PFSK-1 (cell line): Measurements from ENCODE around the gene PGM3.

Experiments used
- FOXP2 ChIP-seq: optimal IDR thresholded peaks from 2 replicates; pipeline ENCODE3; 2011; ENCODE audit warnings: borderline replicate concordance, control low read depth, inconsistent platforms; ENCODE audit not compliant: insufficient read depth; ENCODE audit errors: extremely low read length, extremely low read depth
- POLR2AphosphoS5 ChIP-seq: IDR thresholded peaks from 2 replicates; pipeline ENCODE4 v1.6.1; 2012; ENCODE audit warnings: low read depth, mild to moderate bottlenecking, control low read depth, low read length, moderate library complexity
- REST ChIP-seq, 2 experiments: IDR thresholded peaks; 2 replicates each; pipeline versions ENCODE4 v1.6.1 to v1.8.0; 2011 to 2012; ENCODE audit warnings: low read depth in 2 of 2, low read length in 2 of 2, control low read depth in 1 of 2, inconsistent platforms in 1 of 2, mild to moderate bottlenecking in 1 of 2, moderate library complexity in 1 of 2; ENCODE audit not compliant: insufficient read depth in 1 of 2
- SIN3A ChIP-seq: IDR thresholded peaks from 2 replicates; pipeline ENCODE4 v1.6.1; 2012; ENCODE audit warnings: mild to moderate bottlenecking, low read length, moderate library complexity, borderline replicate concordance; ENCODE audit not compliant: insufficient read depth
- TAF1 ChIP-seq: IDR thresholded peaks from 2 replicates; pipeline ENCODE4 v1.6.1; 2012; ENCODE audit warnings: low read length, control low read depth, borderline replicate concordance; ENCODE audit not compliant: insufficient read depth

The PGM3 gene

GRCh38 chr6:83221276-83221675 is 28.2 kb upstream of the PGM3 start:
- no peak for TF ChIP-seq TAF1
- no peak for TF ChIP-seq POLR2AphosphoS5
- TF ChIP-seq FOXP2 = no peak
- TF ChIP-seq REST (IDR thresholded peaks at IDR 0.05; ENCODE audit: insufficient read depth in 1 of 2, low read depth in 2 of 2, low read length in 2 of 2) = no peak
- no peak for TF ChIP-seq SIN3A

- TF ChIP-seq FOXP2 (no peak), SIN3A (no peak), REST (IDR thresholded peaks at IDR 0.05; ENCODE audit: insufficient read depth in 1 of 2, low read depth in 2 of 2, low read length in 2 of 2) (no peak), POLR2AphosphoS5 (no peak), TAF1 (no peak)
Measured at GRCh38 chr6:83220121-83220520, 27.1 kb upstream of the PGM3 start.

GRCh38 chr6:83218646-83219045 is 25.6 kb upstream of the PGM3 start:
- no peak for TF ChIP-seq REST (IDR thresholded peaks at IDR 0.05; ENCODE audit: insufficient read depth in 1 of 2, low read depth in 2 of 2, low read length in 2 of 2)
- no peak for TF ChIP-seq SIN3A
- no peak for TF ChIP-seq FOXP2
- no peak for TF ChIP-seq POLR2AphosphoS5
- TF ChIP-seq TAF1 = no peak

- TF ChIP-seq TAF1 = no peak
- TF ChIP-seq POLR2AphosphoS5 = no peak
- no peak for TF ChIP-seq SIN3A
- TF ChIP-seq REST (IDR thresholded peaks at IDR 0.05; ENCODE audit: insufficient read depth in 1 of 2, low read depth in 2 of 2, low read length in 2 of 2) = no peak
- TF ChIP-seq FOXP2 = no peak
Measured at GRCh38 chr6:83216806-83217205, 23.7 kb upstream of the PGM3 start.
